Activated CD4-positive, alpha-beta T cell treated with anti-CD3 and anti-CD28 coated beads for 36 hours (primary cell): ENCODE results near the gene NOC2L. TPM values are rescaled to one million over a fixed set of nuclear protein-coding genes. Genes with fewer than 3 reads are reported as not detected.

Source experiments
- ATAC-seq: fragments of 200-7000 bp; cut with Tn5 transposase; one replicate; pipeline ENCODE4 v1.10.0; 2021; ENCODE audit warnings: mild to moderate bottlenecking, moderate library complexity
- CTCF ChIA-PET: fragments of 350-600 bp; sonication (Branson Sonifier 250); formaldehyde crosslinking; loops from one replicate; lab custom pipeline; 2021; ENCODE audit warnings: antibody characterized with exemption; lab: Charles Lee
- POLR2A ChIA-PET: fragments of 350-600 bp; sonication (Branson Sonifier 250); formaldehyde crosslinking; loops from one replicate; lab custom pipeline; 2021; ENCODE audit warnings: antibody characterized with exemption, inconsistent platforms; lab: Charles Lee
- DNase-seq: peaks from one replicate; pipeline ENCODE4 v3.0.0-alpha.2; 2020
- H3K27ac Mint-ChIP-seq: one replicate; pipeline ENCODE4 v1.8.0; 2021; ENCODE audit warnings: mixed read lengths
- H3K27me3 Mint-ChIP-seq: one replicate; pipeline ENCODE4 v1.8.0; 2021; ENCODE audit warnings: mixed read lengths
- H3K36me3 Mint-ChIP-seq: one replicate; pipeline ENCODE4 v1.8.0; 2021; ENCODE audit warnings: low read depth, mixed read lengths
- H3K4me1 Mint-ChIP-seq: one replicate; pipeline ENCODE4 v1.8.0; 2021; ENCODE audit warnings: mixed read lengths
- H3K4me3 Mint-ChIP-seq: one replicate; pipeline ENCODE4 v1.8.0; 2021; ENCODE audit warnings: mild to moderate bottlenecking, moderate library complexity, mixed read lengths
- H3K9me3 Mint-ChIP-seq: one replicate; pipeline ENCODE4 v1.8.0; 2021; ENCODE audit warnings: low read depth, mixed read lengths
- intact Hi-C, 2 experiments: fragments of 100-400 bp; cut with DNase I in 1 of 2; cut with micrococcal nuclease in 1 of 2; formaldehyde crosslinking; loops; one replicate each; pipeline versions ENCODE4 v1.14.2 to v1.15.1; 2022 to 2024; cut with DNase I, micrococcal nuclease
- total RNA-seq, 2 experiments: library from RNA; stranded (reverse); gene quantifications; one replicate each; pipeline ENCODE4 v1.2.3, GENCODE V29; 2021

Gene NOC2L
- total RNA-seq, 2 experiments from 2014 or later, result 112 to 134 TPM

DNA sequence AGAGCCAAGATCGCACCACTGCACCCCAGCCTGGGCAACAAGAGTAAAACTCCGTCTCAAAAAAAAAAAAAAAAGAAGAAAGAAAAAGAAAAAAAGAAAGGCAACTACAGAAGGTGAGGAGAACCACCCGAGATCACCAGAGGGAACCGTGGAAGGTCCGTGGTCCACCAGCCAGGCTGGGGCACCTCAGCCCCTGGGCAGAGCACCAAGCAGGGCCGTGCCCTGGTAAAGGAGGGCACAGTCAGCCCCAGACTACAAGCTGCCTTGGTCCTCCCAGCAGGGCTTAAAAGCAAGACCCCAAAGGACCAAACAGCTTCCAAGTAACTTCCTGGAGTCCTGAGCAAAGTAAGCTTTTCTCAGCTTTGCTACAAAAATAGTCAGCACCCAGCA is 44.2 kb downstream of the NOC2L start:
- H3K36me3 Mint-ChIP-seq, result no peaks in the 10 kb centered on the region
- peaks cover 26% of the 10 kb centered on the region for H3K27me3 Mint-ChIP-seq
- DNase-seq, result no peak
- H3K4me1 Mint-ChIP-seq, result peaks cover 3% of the 10 kb centered on the region
- no peak overlapping the region for H3K27ac Mint-ChIP-seq
- intact Hi-C loops, result no loop called here
- ChIA-PET CTCF (no interaction called here), POLR2A (no interaction called here)
- no peaks in the 10 kb centered on the region for H3K9me3 Mint-ChIP-seq
- no peak overlapping the region for H3K4me3 Mint-ChIP-seq
- ATAC-seq, result no peak

DNA sequence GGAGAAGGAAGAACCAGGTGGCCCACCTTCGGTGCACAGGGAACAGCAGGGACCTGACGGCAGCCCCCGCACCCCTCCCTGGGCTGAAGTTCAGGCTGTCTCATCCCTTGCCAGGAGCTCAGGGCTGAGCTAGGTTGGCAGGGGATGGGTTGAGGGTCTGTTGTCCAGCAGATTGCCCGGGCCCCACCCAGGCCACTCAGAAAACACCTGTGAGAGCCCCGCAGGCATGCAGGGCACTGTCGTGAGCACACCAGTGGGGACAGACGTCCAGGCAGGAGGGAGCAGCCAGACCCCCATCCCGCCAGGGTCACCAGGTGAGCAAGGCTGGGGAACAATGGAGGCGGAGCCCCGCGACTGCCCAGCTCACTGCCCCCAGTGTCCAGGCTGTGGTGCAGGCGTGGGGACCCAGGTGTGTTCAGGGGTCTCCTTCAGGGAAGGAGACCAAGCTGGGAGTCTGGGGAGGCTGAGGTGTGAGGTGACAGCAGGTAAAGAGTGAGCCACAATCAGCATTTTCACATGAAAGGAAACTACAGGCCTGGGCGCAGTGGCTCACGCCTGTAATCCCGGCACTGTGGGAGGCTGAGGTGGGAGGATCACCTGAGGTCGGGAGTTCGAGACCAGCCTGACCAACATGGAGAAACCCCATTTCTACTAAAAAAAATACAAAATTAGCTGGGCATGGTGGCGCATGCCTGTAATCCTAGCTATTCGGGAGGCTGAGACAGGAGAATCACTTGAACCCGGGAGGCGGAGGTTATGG is 44.7 kb downstream of the NOC2L start:
- H3K4me1 Mint-ChIP-seq, result peaks cover 3% of the 10 kb centered on the region
- H3K27ac Mint-ChIP-seq, result no peak overlapping the region
- ChIA-PET CTCF (interaction anchor here (0.6 kb wide), 1 partner anchor 150 kb away, joined by 3 read pairs; no protein-coding TSS in a partner anchor), POLR2A (no interaction called here)
- no peaks in the 10 kb centered on the region for H3K36me3 Mint-ChIP-seq
- no peak for ATAC-seq
- H3K9me3 Mint-ChIP-seq, result no peaks in the 10 kb centered on the region
- DNase-seq, result no peak
- H3K27me3 Mint-ChIP-seq, result peaks cover 25% of the 10 kb centered on the region
- H3K4me3 Mint-ChIP-seq, result no peak overlapping the region
- intact Hi-C loops, result no loop called here

- H3K36me3 Mint-ChIP-seq, result no peaks in the 10 kb centered on the region
- no peak overlapping the region for H3K27ac Mint-ChIP-seq
- intact Hi-C loops, result no loop called here
- H3K9me3 Mint-ChIP-seq, result no peaks in the 10 kb centered on the region
- peaks cover 23% of the 10 kb centered on the region for H3K27me3 Mint-ChIP-seq
- DNase-seq (no peak), ATAC-seq (no peak)
- CTCF ChIA-PET, result no interaction called here
- H3K4me3 Mint-ChIP-seq, result no peak overlapping the region
- POLR2A ChIA-PET, result no interaction called here
- H3K4me1 Mint-ChIP-seq, result peaks cover 3% of the 10 kb centered on the region
Observed at GRCh38 chr1:913491-914130, 45.4 kb downstream of the NOC2L start.

DNA sequence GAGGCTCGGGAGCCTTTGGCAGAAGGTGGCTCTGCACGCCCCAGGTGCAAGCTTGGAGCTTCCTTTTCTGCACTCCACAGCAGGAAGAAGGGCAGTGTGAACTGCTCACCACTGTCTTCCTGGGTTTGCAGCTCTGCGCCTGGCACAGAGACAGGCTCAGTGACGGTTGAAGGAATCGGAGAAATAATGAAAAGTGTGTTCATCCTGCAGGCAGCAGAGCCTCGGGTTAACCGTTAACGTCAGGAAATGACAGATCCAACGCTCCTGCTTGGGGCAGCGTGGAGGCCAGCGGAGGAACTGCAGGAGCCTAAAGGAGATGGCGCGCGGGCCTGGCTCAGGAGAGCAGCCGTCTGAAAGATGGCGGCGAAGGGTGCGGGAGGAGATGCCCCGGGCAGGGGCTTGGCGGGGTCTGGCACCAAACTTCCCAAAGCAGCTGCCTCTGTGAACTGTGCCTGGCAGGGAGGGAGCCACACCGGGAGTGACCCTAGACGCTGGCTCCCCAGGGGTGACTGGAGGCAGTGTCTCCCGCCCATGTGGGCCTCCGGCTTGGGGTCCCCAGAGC is 46.2 kb downstream of the NOC2L start:
- Mint-ChIP-seq H3K4me1 (peaks cover 3% of the 10 kb centered on the region), H3K4me3 (no peak overlapping the region), H3K36me3 (no peaks in the 10 kb centered on the region), H3K27ac (no peak overlapping the region), H3K27me3 (peaks cover 26% of the 10 kb centered on the region), H3K9me3 (no peaks in the 10 kb centered on the region)
- ChIA-PET CTCF (interaction anchor here (1.7 kb wide), 1 partner anchor 8 kb away, joined by 5 read pairs; no protein-coding TSS in a partner anchor), POLR2A (no interaction called here)
- DNase-seq (peak; percentile 37), ATAC-seq (peak; percentile 70)
- intact Hi-C loops, result no loop called here

- POLR2A ChIA-PET, result no interaction called here
- intact Hi-C loops, result no loop called here
- no peak for DNase-seq
- Mint-ChIP-seq H3K4me1 (peaks cover 3% of the 10 kb centered on the region), H3K36me3 (no peaks in the 10 kb centered on the region), H3K4me3 (no peak overlapping the region), H3K9me3 (no peaks in the 10 kb centered on the region), H3K27ac (no peak overlapping the region), H3K27me3 (peaks cover 24% of the 10 kb centered on the region)
- no peak for ATAC-seq
- CTCF ChIA-PET, result interaction anchor here (1.7 kb wide), 1 partner anchor 8 kb away, joined by 5 read pairs; no protein-coding TSS in a partner anchor
Observed at GRCh38 chr1:911875-912739, 46.9 kb downstream of the NOC2L start.

DNA sequence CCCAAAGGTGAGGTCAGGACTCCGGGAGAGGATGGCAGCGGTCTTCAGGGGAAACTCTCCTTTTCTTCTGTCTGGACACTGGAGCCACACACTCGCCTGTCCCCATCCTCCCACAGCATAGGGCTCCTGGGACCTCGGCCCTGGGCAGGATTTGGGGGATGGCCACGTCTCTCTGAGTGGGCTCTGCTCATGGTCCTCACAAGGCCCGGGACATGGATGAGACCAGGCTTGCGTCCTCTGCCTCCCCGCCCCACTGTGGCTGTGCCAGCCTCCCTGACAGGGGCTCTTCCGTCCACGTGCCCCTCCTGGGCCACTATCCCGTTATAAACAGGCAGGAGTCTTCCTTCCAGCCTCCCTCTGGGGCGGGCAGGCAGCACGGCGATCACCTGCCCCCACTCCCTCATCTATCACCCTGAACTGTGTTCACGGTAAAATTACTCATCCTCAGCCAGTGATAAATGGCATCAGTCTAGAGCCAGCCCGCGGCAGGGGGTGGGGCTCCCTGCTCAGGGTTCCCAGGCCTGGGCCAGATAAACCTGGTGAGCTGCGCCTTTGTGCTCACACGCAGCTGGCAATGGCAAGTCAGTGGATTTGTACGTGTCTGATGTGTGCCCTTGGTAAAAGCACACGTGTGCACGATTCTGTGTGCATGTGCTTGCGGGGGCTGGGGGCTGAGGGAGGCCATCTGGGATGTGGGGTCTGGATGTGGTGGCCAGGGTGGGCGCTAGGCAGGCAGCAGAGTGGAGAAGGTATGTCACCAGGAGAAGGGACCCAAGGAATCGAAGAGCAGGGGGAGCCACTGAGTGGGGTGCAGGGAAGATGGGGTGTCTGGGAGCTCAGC is 48.0 kb downstream of the NOC2L start:
- DNase-seq, result peak; percentile 38

GRCh38 chr1:910311-910880 is 48.7 kb downstream of the NOC2L start:
- Mint-ChIP-seq H3K27me3 (peaks cover 35% of the 10 kb centered on the region), H3K36me3 (no peaks in the 10 kb centered on the region), H3K4me1 (peaks cover 5% of the 10 kb centered on the region), H3K4me3 (no peak overlapping the region), H3K9me3 (no peaks in the 10 kb centered on the region), H3K27ac (no peak overlapping the region)
- intact Hi-C loops, result no loop called here
- CTCF ChIA-PET, result no interaction called here
- POLR2A ChIA-PET, result no interaction called here
- no peak for ATAC-seq
- peak; percentile 7 for DNase-seq

More for the DNA sequence above, 48.0 kb downstream of the NOC2L start:
- H3K4me1 Mint-ChIP-seq, result peaks cover 3% of the 10 kb centered on the region
- intact Hi-C loops, result no loop called here
- POLR2A ChIA-PET, result no interaction called here
- peaks cover 31% of the 10 kb centered on the region for H3K27me3 Mint-ChIP-seq
- H3K27ac Mint-ChIP-seq, result no peak overlapping the region
- CTCF ChIA-PET, result interaction anchor here (0.7 to 1.7 kb wide), 2 partner anchors 9 to 11 kb away, joined by 3 to 5 read pairs; no protein-coding TSS in a partner anchor
- no peaks in the 10 kb centered on the region for H3K9me3 Mint-ChIP-seq
- peak; percentile 42 for ATAC-seq
- no peaks in the 10 kb centered on the region for H3K36me3 Mint-ChIP-seq
- H3K4me3 Mint-ChIP-seq, result no peak overlapping the region

- DNase-seq (peak; percentile 5), ATAC-seq (no peak)
- intact Hi-C loops, result no loop called here
- Mint-ChIP-seq H3K27ac (no peak overlapping the region), H3K4me1 (peaks cover 9% of the 10 kb centered on the region), H3K36me3 (no peaks in the 10 kb centered on the region), H3K9me3 (no peaks in the 10 kb centered on the region), H3K27me3 (peaks cover 39% of the 10 kb centered on the region), H3K4me3 (no peak overlapping the region)
- ChIA-PET CTCF (no interaction called here), POLR2A (no interaction called here)
Observed at GRCh38 chr1:909861-910310, 49.2 kb downstream of the NOC2L start.

DNA sequence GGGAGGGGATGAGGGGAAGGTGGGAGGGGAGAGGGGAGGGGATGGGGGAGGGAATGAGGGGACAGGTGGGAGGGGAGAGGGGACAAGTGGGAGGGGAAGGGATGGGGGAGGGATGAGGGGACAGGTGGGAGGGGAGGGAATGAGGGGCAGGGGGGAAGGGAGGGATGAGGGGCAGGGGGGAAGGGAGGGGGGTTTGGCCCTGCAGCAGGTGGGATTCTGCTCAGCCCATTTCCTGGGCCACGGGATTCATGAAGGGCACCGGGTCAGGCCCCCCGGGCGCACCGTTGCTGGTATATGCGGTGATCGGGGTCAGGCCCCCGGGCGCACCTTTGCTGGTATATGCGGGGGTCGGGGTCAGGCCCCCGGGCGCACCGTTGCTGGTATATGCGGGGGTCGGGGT is 50.4 kb downstream of the NOC2L start:
- H3K36me3 Mint-ChIP-seq, result no peaks in the 10 kb centered on the region
- no peak for ATAC-seq
- intact Hi-C loops, result no loop called here
- no peak overlapping the region for H3K27ac Mint-ChIP-seq
- ChIA-PET CTCF (no interaction called here), POLR2A (no interaction called here)
- no peak overlapping the region for H3K4me3 Mint-ChIP-seq
- H3K9me3 Mint-ChIP-seq, result no peaks in the 10 kb centered on the region
- no peak for DNase-seq
- peaks cover 11% of the 10 kb centered on the region for H3K4me1 Mint-ChIP-seq
- H3K27me3 Mint-ChIP-seq, result peaks cover 39% of the 10 kb centered on the region

GRCh38 chr1:907611-908451 is 51.2 kb downstream of the NOC2L start:
- H3K4me3 Mint-ChIP-seq, result no peak overlapping the region
- peaks cover 11% of the 10 kb centered on the region for H3K4me1 Mint-ChIP-seq
- H3K27ac Mint-ChIP-seq, result no peak overlapping the region
- H3K9me3 Mint-ChIP-seq, result no peaks in the 10 kb centered on the region
- peaks cover 38% of the 10 kb centered on the region for H3K27me3 Mint-ChIP-seq
- DNase-seq, result no peak
- H3K36me3 Mint-ChIP-seq, result no peaks in the 10 kb centered on the region
- intact Hi-C loops, result no loop called here
- ChIA-PET CTCF (no interaction called here), POLR2A (interaction anchor here (0.6 kb wide), 1 partner anchor 34 kb away, joined by 4 read pairs; no protein-coding TSS in a partner anchor)
- ATAC-seq, result no peak
